WTC11 (cell line): ENCODE results near the gene OR6K2.

Experiments used
- NFATC4 ChIP-seq: fragments of 250-450 bp; sonication (Bioruptor Pico); IDR thresholded peaks from 2 replicates; pipeline ENCODE4 v1.9.0; 2021; ENCODE audit warnings: mild to moderate bottlenecking
- NFE2L1 ChIP-seq: sonication (generic); formaldehyde crosslinking; IDR thresholded peaks from 2 replicates; pipeline ENCODE4 v1.8.1; 2023; ENCODE audit warnings: missing genetic modification reagents
- SMAD4 ChIP-seq: sonication (generic); formaldehyde crosslinking; IDR thresholded peaks from 2 replicates; pipeline ENCODE4 v1.8.0; 2022; ENCODE audit warnings: mild to moderate bottlenecking, missing genetic modification reagents
- ZNF121 ChIP-seq: sonication (generic); formaldehyde crosslinking; IDR thresholded peaks from 2 replicates; pipeline ENCODE4 v1.8.0; 2023; ENCODE audit warnings: missing genetic modification reagents

GRCh38 chr1:158716335-158716734, 15.9 kb upstream of the OR6K2 start:
- TF ChIP-seq SMAD4 (CRISPR knock-in tag): no peak
- no peak for TF ChIP-seq ZNF121 (CRISPR knock-in tag)
- no peak for TF ChIP-seq NFATC4 (CRISPR knock-in tag)
- no peak for TF ChIP-seq NFE2L1 (CRISPR knock-in tag)
